Hematopoietic multipotent progenitor cell (in vitro differentiated cells): ENCODE measurements around the gene RPP14. TPM values are rescaled to one million over a fixed set of nuclear protein-coding genes. Genes with fewer than 3 reads are reported as not detected.
"Not testable (repeated sequence)": the region's sequence is repeated elsewhere in the genome, so short reads cannot be mapped to it uniquely, and the experiment has no call there.

ENCODE experiments used
- DNase-seq, 3 donors: peaks; one replicate each; pipeline ENCODE4 v3.0.0-alpha.2; 2011 to 2015; ENCODE audit warnings: low read depth in 2 of 3, low spot score in 2 of 3
- total RNA-seq: library from RNA; depleted of rRNA; stranded (reverse); fragments of >200 nt; gene quantifications from one replicate; pipeline ENCODE4 v1.2.3, GENCODE V29; 2012

RPP14 gene
- 5.4 TPM for total RNA-seq

- DNase-seq: peak; percentile 99 to 100 (median 99)
Observed at GRCh38 chr3:58305882-58306711, at the start of gene RPP14, which contains the start of gene HTD2. Gene RPP14, plus strand, starts transcription at chr3:58306245. Its CDS starts 4,085 bp downstream, at chr3:58310330. Gene HTD2, plus strand, starts transcription at chr3:58306520. Its CDS starts 11,094 bp downstream, at chr3:58317614.

DNA sequence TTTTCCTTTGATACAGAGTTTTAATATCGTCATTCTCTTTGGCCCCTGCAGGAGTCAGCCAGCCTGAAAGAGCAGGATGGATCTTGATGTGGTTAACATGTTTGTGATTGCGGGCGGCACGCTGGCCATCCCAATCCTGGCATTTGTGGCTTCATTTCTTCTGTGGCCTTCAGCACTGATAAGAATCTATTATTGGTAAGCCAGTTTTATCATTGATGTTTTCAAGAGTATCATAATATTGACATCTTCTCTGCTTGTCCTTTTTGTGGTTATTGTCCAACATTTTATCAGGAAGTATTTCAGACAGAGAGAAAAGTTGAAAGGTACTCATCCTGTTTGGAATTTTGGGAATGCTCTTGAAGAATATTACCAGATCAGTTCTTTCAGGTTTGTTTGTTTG is 49.5 kb upstream of the RPP14 start:
- no peak for DNase-seq

GRCh38 chr3:58258392-58259055 is 47.5 kb upstream of the RPP14 start:
- DNase-seq: no peak

DNA sequence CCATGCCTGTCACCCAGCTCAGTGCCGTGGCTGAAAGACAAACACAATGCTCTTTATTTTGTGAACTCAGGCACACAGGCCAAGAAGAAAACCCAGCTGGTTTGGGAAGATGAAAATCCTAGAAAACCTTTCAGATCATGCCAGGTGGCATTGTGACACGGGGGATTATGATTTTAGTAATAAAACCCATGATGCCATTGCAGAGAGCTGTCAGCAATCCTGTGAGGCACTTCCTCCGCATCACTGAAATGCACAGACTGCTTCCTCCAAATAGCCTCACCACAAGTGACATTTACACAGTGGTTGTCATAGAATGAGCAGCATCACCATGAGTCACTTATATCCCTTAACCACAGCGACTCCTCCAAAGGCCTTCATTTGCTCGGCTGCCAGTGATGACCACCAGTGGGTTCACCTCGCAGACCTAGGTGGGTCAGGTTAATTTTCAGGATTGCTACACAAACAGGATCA is 45.7 kb upstream of the RPP14 start:
- peak in 2 of 3 donors; percentile 28 to 33 for DNase-seq

DNA sequence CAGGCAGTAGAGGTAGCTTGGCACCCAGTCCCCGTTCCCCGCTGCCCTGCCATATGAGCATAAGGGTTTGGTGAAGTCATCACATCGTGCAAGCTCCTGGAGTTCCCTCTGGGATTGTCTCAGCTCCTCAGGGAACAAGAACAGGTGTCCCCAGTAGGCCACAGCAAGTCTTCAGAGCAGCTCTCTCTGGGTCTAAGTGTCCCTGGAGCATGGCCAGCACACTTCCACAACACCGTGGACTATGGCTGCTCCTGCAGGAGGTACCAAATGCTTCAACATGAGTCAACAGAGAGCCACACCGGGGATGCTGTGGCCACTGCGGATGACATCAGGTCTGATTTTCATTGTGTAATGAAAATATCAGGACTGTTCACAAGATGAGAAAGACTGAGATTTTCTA is 45.3 kb upstream of the RPP14 start:
- DNase-seq: no peak

DNA sequence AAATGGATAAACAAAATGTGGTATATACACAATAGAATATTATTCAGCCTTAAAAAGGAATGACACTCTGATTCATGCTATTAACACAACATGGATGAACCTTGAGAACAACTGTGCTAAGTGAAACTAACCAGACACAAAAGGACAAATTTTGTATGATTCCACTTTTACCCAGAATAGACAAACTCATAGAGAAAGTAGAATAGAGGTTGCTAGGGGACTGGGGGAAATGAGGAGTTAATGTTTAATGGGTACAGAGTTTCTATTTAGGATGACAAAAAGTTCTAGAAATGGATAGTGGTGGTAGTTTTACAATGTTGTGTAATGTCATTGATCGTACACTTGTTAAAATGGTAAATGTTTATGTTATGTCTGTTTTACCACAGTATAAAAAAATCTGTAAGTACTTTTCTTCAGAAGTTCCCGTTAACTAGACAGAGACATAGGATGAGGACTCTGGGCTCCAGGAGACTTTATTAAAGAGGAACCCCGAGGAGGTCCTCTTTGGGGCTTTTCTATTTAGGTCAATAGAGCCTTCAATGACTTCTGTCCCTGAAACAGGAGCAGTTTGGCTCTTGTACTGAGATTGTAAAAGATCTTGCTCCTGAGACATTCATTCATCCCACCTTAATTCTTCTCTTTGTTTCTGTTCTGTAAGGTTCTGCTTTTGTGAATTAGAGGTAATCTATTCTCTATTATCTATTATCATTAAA is 43.9 kb upstream of the RPP14 start:
- DNase-seq: no peak

GRCh38 chr3:58266577-58266976 is 39.5 kb upstream of the RPP14 start:
- DNase-seq: no peak

DNA sequence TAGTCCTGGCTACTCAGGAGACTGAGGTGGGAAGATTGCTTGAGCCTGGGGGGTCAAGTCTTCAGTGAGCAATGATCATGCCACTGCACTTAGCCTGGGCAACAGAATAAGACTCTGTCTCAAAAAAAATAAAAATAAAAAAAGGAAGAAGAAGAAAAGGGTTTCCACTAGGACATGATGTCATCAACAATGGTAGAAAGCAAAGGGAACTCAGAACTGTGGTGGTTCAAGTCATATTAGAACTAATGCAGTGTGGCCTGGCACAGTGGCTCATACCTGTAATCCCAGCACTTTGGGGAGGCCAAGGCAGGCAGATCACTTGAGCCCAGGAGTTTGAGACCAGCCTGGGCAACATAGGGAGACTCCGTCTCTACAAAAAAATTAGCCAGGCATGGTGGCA is 38.5 kb upstream of the RPP14 start:
- DNase-seq: not testable (repeated sequence)

DNA sequence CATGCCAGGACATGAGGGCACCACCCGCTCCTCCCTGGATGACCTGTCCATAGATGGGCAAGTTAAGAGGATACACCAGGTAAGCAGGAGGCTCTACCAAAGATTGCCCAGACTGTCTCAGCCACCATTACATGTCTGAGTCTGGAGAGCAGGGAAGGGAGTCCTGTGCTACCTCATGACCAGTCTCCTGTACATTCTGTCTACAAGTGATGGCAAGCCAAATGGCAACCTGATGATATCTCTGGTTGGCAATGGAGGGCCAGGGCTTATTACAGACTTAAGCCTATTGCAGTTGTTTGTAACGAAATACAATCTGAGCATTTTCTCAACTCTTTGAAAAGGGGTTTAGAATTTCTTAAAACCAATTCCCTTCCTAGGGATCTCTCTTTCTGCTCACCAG is 36.7 kb upstream of the RPP14 start:
- no peak for DNase-seq

DNA sequence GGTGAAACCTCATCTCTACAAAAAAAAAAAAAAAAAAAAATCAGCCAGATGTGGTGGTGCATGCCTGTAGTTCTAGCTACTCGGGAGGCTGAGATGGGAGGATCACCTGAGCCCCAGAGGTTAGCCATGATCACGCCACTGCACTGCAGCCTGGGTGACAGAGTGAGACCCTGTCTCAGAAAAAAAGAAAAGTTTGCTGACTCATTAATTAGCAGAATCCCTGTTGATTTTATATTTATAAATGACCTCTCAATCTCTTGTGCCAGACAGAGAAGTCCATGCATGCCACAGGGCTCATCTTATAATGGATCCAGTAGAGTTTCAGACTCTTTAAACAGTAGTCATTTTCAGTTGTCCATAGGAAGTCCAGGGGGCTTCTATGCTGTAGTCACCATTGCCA is 35.6 kb upstream of the RPP14 start:
- DNase-seq: no peak

GRCh38 chr3:58271901-58272501 is 34.0 kb upstream of the RPP14 start:
- DNase-seq: peak in 2 of 3 donors; percentile 20 to 56

GRCh38 chr3:58272891-58273290 is 33.2 kb upstream of the RPP14 start:
- no peak for DNase-seq

GRCh38 chr3:58273362-58273761 is 32.7 kb upstream of the RPP14 start:
- not testable (repeated sequence) for DNase-seq

GRCh38 chr3:58274027-58274614 is 31.9 kb upstream of the RPP14 start:
- DNase-seq: no peak

- DNase-seq: no peak
Observed at GRCh38 chr3:58281069-58281468, 25.0 kb upstream of the RPP14 start.

DNA sequence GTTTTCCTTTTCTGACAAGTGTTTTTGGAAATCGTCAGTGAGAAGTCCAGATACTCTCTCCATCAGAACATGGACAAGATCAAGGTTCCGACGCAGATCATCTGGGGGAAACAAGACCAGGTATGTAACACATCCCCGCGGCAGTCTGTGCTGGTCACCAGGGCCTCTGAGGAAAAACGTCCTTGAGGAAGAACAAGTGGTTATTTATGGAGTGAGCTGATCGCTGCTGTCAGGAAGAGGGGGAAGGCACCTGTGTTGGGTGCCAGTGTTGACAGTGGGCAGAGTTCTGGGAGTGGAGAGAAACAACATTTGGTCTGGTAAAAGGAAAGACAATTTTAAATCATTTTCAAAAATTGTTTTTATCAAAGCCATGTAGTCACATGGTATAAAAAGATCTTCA is 20.7 kb upstream of the RPP14 start:
- no peak for DNase-seq

DNA sequence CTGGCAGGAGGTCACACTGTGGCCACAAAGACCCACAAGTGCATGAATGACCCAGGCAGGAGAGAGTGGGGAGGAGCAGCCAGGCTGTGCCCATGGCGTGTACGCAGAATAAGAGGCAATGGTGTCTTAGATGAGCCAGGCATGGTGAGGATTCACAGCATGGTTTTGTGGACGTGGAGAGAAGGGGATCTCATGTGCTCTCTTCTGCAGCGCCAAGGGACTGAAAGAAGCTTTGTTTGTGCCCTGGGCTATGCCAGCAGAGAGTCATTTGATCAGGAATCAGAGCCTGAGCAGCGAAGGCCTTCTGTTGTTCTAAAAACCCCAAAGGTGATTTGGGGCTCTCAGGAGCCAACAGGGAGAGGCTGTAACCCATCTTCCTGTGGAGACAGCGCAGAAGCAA is 18.7 kb upstream of the RPP14 start:
- no peak for DNase-seq

DNA sequence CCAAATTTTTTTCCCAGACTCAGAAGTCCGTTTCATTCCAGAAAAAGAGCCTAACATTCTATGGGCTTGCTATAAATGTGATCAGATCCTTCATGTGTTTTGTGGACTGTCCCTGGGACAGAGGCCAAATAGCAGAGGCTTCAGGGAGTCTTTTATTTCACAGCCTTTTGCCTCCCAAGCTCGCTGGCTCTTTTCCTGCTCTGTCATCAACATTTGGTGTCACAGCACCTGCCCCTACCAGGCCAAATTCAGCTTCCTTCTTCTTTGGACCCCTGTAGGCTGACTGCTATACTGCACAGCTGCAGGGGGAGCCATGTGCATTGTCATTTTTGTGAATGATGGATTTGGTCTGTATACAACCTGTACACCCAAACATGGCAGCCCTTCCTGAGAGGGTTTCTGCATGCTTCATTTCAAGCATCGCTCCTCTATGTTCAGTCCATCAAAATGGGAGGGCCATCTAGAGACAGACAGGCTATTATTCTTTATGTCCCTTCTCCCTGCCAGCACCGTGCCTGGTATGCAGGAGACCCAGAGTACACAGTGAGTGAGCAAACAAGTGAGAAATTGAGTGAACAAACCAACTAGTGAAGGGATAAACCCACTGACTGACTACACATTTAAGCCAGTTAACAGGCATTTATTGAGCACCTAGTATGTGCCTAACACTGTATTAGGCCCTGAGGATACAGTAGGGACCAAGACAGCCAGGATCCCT is 17.9 kb upstream of the RPP14 start:
- peak in 1 of 3 donors; percentile 31 for DNase-seq

DNA sequence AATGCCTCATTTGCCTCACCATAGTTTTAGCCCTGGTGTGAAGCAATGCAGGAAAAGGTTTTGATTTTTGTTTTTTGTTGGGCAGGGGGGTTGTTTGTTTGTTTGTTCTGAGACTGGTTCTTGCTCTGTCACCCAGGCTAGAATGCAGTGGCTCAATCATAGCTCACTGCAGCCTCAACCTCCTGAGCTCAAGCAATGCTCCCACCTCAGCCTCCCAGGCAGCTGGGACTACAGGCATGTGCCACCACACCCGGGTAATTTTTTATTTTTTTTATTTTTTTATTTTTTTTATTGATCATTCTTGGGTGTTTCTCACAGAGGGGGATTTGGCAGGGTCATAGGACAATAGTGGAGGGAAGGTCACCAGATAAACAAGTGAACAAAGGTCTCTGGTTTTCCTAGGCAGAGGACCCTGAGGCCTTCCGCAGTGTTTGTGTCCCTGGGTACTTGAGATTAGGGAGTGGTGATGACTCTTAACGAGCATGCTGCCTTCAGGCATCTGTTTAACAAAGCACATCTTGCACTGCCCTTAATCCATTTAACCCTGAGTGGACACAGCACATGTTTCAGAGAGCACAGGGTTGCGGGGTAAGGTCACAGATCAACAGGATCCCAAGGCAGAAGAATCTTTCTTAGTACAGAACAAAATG is 17.0 kb upstream of the RPP14 start:
- DNase-seq: not testable (repeated sequence)
